ENCODE results near the gene NCAPG2. TPM values are rescaled to one million over a fixed set of nuclear protein-coding genes. Genes with fewer than 3 reads are reported as not detected.

The NCAPG2 gene
- total RNA-seq, 1 donor: 17.7 TPM

GRCh38 chr7:158730383-158731346 lies 26.1 kb upstream of the NCAPG2 start:
- no peak for DNase-seq (ENCODE audit: low read depth)
- H3K4me3 ChIP-seq (ENCODE audit: low read depth, low read length): no peak overlapping the region
- no peak for TF ChIP-seq CTCF (IDR thresholded peaks at IDR 0.05; ENCODE audit: insufficient read depth, low read depth, low read length)

GRCh38 chr7:158729646-158730382 lies 25.2 kb upstream of the NCAPG2 start:
- DNase-seq (ENCODE audit: low read depth): no peak
- H3K4me3 ChIP-seq (ENCODE audit: low read depth, low read length): no peak overlapping the region
- TF ChIP-seq CTCF (IDR thresholded peaks at IDR 0.05; ENCODE audit: insufficient read depth, low read depth, low read length): no peak

- H3K4me3 ChIP-seq (ENCODE audit: low read depth, low read length): no peak overlapping the region
- TF ChIP-seq CTCF (IDR thresholded peaks at IDR 0.05; ENCODE audit: insufficient read depth, low read depth, low read length): no peak
- no peak for DNase-seq (ENCODE audit: low read depth)
Observed at GRCh38 chr7:158728911-158729645, 24.5 kb upstream of the NCAPG2 start.

- TF ChIP-seq CTCF (IDR thresholded peaks at IDR 0.05; ENCODE audit: insufficient read depth, low read depth, low read length): no peak
- no peak for DNase-seq (ENCODE audit: low read depth)
- H3K4me3 ChIP-seq (ENCODE audit: low read depth, low read length): no peak overlapping the region
Observed at GRCh38 chr7:158727690-158728089, 23.1 kb upstream of the NCAPG2 start.

- no peak for TF ChIP-seq CTCF (IDR thresholded peaks at IDR 0.05; ENCODE audit: insufficient read depth, low read depth, low read length)
- no peak overlapping the region for H3K4me3 ChIP-seq (ENCODE audit: low read depth, low read length)
- DNase-seq (ENCODE audit: low read depth): no peak
Observed at GRCh38 chr7:158726277-158726807, 21.7 kb upstream of the NCAPG2 start.

- no peak for DNase-seq (ENCODE audit: low read depth)
- no peak for TF ChIP-seq CTCF (IDR thresholded peaks at IDR 0.05; ENCODE audit: insufficient read depth, low read depth, low read length)
- no peak overlapping the region for H3K4me3 ChIP-seq (ENCODE audit: low read depth, low read length)
Observed at GRCh38 chr7:158725506-158725800, 20.8 kb upstream of the NCAPG2 start.

All from fibroblast of villous mesenchyme (primary cell).